K562 (cell line): Measurements from ENCODE around the gene COL15A1. TPM values are rescaled to one million over a fixed set of nuclear protein-coding genes. Genes with fewer than 3 reads are reported as not detected.

Experiments used
- BRCA1 ChIP-seq, 2 experiments: fragments of 450-650 bp in 1 of 2; sonication (generic) in 1 of 2; formaldehyde crosslinking in 1 of 2; IDR thresholded peaks; 2 replicates each; pipeline versions ENCODE4 v1.5.0 to v1.6.1; 2017 to 2020; ENCODE audit warnings: mild to moderate bottlenecking in 1 of 2, missing genetic modification reagents in 1 of 2
- CXXC5 ChIP-seq: fragments of 250-450 bp; sonication (Bioruptor Pico); IDR thresholded peaks from 2 replicates; pipeline ENCODE4 v1.8.0; 2022; ENCODE audit warnings: inconsistent platforms, mild to moderate bottlenecking, moderate library complexity
- E4F1 ChIP-seq: fragments of 250-450 bp; sonication (Bioruptor Pico); IDR thresholded peaks from 2 replicates; pipeline ENCODE4 v1.5.0; 2021; ENCODE audit warnings: mild to moderate bottlenecking, borderline replicate concordance
- ELF1 ChIP-seq: fragments of 200-800 bp; sonication (Bioruptor generic); IDR thresholded peaks from 2 replicates; pipeline ENCODE4 v1.6.1; 2016; ENCODE audit warnings: missing genetic modification characterization, missing compliant biosample characterization
- FOXO4 ChIP-seq: fragments of 450-650 bp; formaldehyde crosslinking; IDR thresholded peaks from 2 replicates; pipeline ENCODE4 v1.4.0; 2020; ENCODE audit warnings: mild to moderate bottlenecking, moderate library complexity
- GABPB2 ChIP-seq: fragments of 250-450 bp; sonication (Bioruptor Pico); conservative IDR thresholded peaks from 2 replicates; pipeline ENCODE4 v1.5.1; 2021; ENCODE audit warnings: mild to moderate bottlenecking
- HNRNPLL ChIP-seq: fragments of 200-400 bp; formaldehyde crosslinking; IDR thresholded peaks from 2 replicates; pipeline ENCODE4 v1.6.1; 2017; ENCODE audit warnings: low read length, low read depth, mild to moderate bottlenecking; ENCODE audit not compliant: poor library complexity, severe bottlenecking
- JUN ChIP-seq, 2 experiments: sonication (generic) in 1 of 2; formaldehyde crosslinking in 1 of 2; IDR thresholded peaks; 2 replicates each; pipeline versions ENCODE4 v1.6.1 to v1.8.0; 2012 to 2022; ENCODE audit warnings: borderline replicate concordance in 2 of 2, mild to moderate bottlenecking in 2 of 2, improper control_type of control experiment in 1 of 2, low read depth in 1 of 2, low read length in 1 of 2, missing genetic modification reagents in 1 of 2
- MTF1 ChIP-seq: fragments of 250-450 bp; sonication (Bioruptor Pico); IDR thresholded peaks from 2 replicates; pipeline ENCODE4 v1.9.0; 2021; ENCODE audit warnings: moderate library complexity, mild to moderate bottlenecking, inconsistent platforms, borderline replicate concordance
- NELFE ChIP-seq: IDR thresholded peaks from 2 replicates; pipeline ENCODE4 v1.6.1; 2011; ENCODE audit warnings: mild to moderate bottlenecking; ENCODE audit not compliant: insufficient read depth, insufficient read length
- NFE2 ChIP-seq: IDR thresholded peaks from 2 replicates; pipeline ENCODE4 v1.6.1; 2014; ENCODE audit warnings: antibody characterized with exemption, low read depth
- NFYB ChIP-seq: IDR thresholded peaks from 2 replicates; pipeline ENCODE4 v1.6.1; 2011; ENCODE audit warnings: mild to moderate bottlenecking, moderate library complexity; ENCODE audit not compliant: insufficient read length; ENCODE audit errors: extremely low read depth
- SRSF1 ChIP-seq: fragments of 200-400 bp; formaldehyde crosslinking; IDR thresholded peaks from 2 replicates; pipeline ENCODE4 v1.6.1; 2017; ENCODE audit warnings: mild to moderate bottlenecking, low read depth, low read length, moderate library complexity
- TEAD2 ChIP-seq: fragments of 450-650 bp; IDR thresholded peaks from 2 replicates; pipeline ENCODE4 v1.6.1; 2016; ENCODE audit warnings: missing genetic modification characterization, control low read depth, missing compliant biosample characterization
- TFE3 ChIP-seq: fragments of 450-650 bp; formaldehyde crosslinking; IDR thresholded peaks from 2 replicates; pipeline ENCODE4 v1.4.0; 2020; ENCODE audit warnings: mild to moderate bottlenecking, mixed read lengths
- ZBTB49 ChIP-seq: sonication (generic); formaldehyde crosslinking; IDR thresholded peaks from 2 replicates; pipeline ENCODE4 v1.8.0; 2022; ENCODE audit warnings: missing genetic modification reagents, mild to moderate bottlenecking, borderline replicate concordance
- ZEB2 ChIP-seq: fragments of 450-650 bp; IDR thresholded peaks from 2 replicates; pipeline ENCODE4 v1.6.1; 2016
- ZNF408 ChIP-seq: fragments of 250-450 bp; sonication (Bioruptor Pico); IDR thresholded peaks from 2 replicates; pipeline ENCODE4 v1.4.0; 2020; ENCODE audit warnings: low read depth, mild to moderate bottlenecking, moderate library complexity
- ZNF644 ChIP-seq: fragments of 200-800 bp; sonication (Bioruptor generic); IDR thresholded peaks from 2 replicates; pipeline ENCODE4 v1.6.1; 2016; ENCODE audit warnings: low read depth, missing genetic modification characterization, missing compliant biosample characterization
- polyA plus RNA-seq, 8 experiments: library from polyadenylated mRNA; depleted of rRNA in 4 of 8; stranded (reverse) in 5 of 8; unstranded in 3 of 8; fragments of >200 nt; fragmentation: Nextera tagmentation in 2 of 8; fragmentation: Illumina TruSeq in 1 of 8; extraction: Ambion mirVana in 2 of 8; extraction: Trizol in 1 of 8; gene quantifications; 2 replicates each; pipeline versions ENCODE4 v1.2.1 to v1.2.3, GENCODE V29; 2011 to 2014; ENCODE audit warnings: inconsistent platforms in 1 of 8, missing spikeins in 1 of 8
- total RNA-seq, 7 experiments: library from RNA; depleted of rRNA in 6 of 7; stranded (reverse); fragments of >200 nt in 6 of 7; fragmentation: Illumina TruSeq in 2 of 7; extraction: Trizol in 2 of 7; gene quantifications; 2 replicates each; pipeline versions ENCODE4 v1.2.1 to v1.2.3, GENCODE V29; 2011 to 2021; ENCODE audit warnings: low replicate concordance in 1 of 7

Gene COL15A1
- total and polyA plus RNA-seq, 9 of the 15 experiments (the other 6 are each of a cell fraction or from before 2014, with no cell fraction given), result 0.46 to 5.1 (median 2.6) TPM

GRCh38 chr9:98931600-98932389 is 11.9 kb upstream of the COL15A1 start (continued):
- no peak for TF ChIP-seq JUN (IDR thresholded peaks at IDR 0.05; ENCODE audit: borderline replicate concordance, low read depth, low read length)
- no peak for TF ChIP-seq JUN (CRISPR knock-in tag; IDR thresholded peaks at IDR 0.05; ENCODE audit: borderline replicate concordance)
- TF ChIP-seq ZNF408 (CRISPR knock-in tag), result no peak
- TF ChIP-seq MTF1, result no peak
- TF ChIP-seq ZBTB49, result no peak
- TF ChIP-seq NFE2, result no peak
- TF ChIP-seq FOXO4 (CRISPR knock-in tag), result no peak
- TF ChIP-seq ELF1, result no peak
- no peak for TF ChIP-seq NFYB
- TF ChIP-seq SRSF1, result no peak
- TF ChIP-seq TEAD2 (tag), result no peak
- TF ChIP-seq TFE3 (CRISPR knock-in tag), result no peak
- TF ChIP-seq ZEB2, result peak; percentile 90
- no peak for TF ChIP-seq E4F1
- TF ChIP-seq GABPB2 (CRISPR knock-in tag), result no peak
- TF ChIP-seq CXXC5, result peak; percentile 82
- TF ChIP-seq ZNF644 (tag), result 0 out of 2 replicates have a peak, but pooled peaks have one; percentile 46
- no peak for TF ChIP-seq NELFE
- TF ChIP-seq HNRNPLL, result no peak
- no peak for TF ChIP-seq BRCA1 (IDR thresholded peaks at IDR 0.05)
- TF ChIP-seq BRCA1 (CRISPR knock-in tag; IDR thresholded peaks at IDR 0.05), result no peak
